Cortex of kidney (tissue), 1 donor: ENCODE data around the gene DRG1.
"Not testable (repeated sequence)": the region's sequence is repeated elsewhere in the genome, so short reads cannot be mapped to it uniquely, and the experiment has no call there.

Experiments used
- DNase-seq: peaks from one replicate; lab custom pipeline; 2025; lab: John Stamatoyannopoulos, UW

Gene DRG1, protein sequence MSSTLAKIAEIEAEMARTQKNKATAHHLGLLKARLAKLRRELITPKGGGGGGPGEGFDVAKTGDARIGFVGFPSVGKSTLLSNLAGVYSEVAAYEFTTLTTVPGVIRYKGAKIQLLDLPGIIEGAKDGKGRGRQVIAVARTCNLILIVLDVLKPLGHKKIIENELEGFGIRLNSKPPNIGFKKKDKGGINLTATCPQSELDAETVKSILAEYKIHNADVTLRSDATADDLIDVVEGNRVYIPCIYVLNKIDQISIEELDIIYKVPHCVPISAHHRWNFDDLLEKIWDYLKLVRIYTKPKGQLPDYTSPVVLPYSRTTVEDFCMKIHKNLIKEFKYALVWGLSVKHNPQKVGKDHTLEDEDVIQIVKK

DNA sequence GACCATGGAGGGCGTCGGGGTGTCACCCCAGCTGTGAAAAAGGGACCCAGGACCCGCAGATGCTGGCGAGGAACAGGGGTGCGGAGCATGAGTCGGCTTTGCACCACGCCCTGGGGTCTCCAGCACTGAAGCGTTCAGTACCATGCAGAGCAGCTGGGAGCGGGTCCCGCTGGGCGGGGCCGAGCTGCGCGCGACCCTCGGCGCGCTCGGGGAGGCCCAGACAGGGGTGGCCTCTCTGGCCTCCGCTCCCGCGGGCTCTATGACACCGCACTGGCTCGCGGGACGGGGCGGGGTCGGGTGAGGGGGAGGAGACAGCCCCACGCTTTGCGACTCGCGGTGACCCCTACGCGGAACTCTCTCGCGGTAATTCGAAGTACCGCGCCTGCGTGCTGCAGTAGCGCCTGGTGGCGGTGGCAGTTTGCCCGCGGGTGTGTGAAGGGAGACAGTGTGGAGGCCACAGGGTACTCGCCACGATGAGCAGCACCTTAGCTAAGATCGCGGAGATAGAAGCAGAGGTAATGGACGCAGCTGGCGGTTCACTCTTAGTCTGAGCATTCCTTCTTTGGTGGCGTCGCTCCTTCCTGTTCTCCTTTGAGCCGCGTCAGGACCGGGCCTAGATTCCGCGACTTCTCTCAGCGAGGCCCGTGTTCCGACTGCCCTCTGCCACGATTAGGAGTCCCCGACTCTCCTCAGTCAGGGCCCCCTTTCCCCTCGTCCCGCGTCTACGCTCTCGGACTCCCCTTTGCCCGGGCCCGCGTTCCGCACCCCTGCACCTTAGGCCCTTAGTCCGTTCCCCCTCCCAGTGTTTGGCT is at the start of gene DRG1:
Gene DRG1, plus strand, starts transcription at position 394 of the 812 bp plus-strand sequence. Its CDS starts 80 bp downstream, at position 474.
- DNase-seq, result no peak

DNA sequence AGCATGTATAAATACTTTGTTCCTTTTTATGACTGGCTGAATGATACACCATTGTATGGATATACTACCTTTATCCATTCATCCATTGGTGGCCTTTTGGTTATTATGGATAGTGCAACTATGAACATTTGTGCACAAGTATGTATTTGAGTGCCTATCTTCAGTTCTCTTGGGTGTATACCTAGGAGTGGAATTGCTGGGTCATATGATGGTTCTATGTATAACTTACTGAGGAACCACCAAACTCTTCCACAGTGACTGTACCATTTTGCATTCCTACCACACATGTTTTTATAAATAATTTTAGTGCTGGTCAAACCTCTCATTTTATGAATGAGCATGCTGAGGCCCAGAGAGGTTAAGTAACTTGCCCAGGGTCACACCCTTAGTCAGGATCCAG is 49.4 kb upstream of the DRG1 start:
- DNase-seq, result no peak

DNA sequence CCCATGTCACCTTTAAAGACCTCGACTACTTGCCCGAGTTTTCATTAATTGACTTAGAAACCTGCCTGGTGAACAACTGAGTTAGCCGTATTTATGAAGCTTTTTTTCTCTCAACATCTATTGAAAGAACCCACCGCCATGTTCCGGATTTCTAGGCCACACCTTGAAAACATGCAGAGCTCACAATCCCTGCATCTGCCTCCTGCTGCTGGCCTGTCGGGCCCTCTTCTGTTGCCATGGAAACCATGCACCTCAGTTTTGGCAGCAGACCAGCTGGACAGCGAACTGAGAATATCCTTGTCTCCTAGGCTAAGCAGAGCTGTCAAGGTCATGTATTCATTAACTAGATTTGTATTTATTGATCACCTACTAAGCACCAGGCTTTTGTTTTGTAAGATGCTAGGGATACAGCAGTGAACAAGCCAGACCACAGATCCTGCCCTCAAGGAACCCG is 49.0 kb upstream of the DRG1 start:
- DNase-seq, result no peak

DNA sequence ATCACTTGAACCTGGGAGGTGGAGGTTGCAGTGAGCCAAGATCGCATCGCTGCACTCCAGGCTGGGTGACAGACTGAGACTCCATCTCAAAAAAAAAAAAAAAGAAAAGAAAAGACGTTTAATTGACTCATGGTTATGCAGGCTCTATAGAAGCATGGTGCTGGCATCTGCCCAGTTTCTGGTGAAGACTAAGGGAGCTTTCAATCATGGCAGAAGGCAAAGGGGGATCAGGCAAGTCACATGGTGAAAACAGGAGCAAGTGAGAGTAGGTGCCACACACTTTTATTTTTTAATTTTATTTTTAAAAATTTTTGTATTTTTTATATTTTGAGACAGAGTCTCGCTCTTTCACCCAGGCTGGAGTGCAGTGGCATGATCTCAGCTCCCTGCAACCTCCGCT is 44.9 kb upstream of the DRG1 start:
- DNase-seq, result no peak

DNA sequence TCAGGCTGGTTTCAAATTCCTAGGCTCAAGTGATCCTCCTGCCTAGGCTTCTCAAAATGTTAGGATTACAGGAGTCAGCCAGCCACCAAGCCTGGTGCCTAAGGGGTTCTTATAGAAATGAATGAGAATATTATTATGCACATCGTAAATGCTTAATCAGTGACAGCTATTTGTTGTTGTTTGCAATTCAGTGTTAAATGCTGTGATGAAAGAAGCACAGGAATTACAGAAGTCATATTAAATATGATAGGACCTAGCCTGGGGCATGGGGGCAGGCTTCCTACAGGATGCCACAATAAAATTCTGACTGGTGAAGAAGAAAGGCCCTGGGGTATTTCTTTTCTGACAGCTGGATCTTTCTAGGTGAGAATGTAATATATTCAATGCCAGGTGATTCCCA is 39.4 kb upstream of the DRG1 start:
- DNase-seq, result no peak

DNA sequence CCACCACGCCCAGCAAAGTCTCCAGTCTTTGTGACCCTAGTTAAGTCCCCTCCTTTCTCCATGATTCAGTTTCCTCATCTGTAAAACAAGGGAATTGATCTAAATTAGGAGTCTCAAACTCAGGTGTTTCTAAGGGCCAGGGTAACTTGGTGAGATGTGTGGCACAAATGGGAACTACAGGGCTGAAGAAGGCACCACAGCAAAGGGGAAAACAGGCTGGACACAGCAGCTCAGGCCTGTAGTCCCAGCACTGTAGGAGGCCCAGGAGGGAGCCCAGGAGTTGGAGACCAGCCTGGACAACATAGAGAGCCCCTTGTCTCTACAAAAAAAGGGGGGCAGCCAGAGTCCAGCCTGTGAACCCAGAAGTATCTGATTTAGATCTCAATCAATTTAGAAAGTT is 37.7 kb upstream of the DRG1 start:
- no peak for DNase-seq

DNA sequence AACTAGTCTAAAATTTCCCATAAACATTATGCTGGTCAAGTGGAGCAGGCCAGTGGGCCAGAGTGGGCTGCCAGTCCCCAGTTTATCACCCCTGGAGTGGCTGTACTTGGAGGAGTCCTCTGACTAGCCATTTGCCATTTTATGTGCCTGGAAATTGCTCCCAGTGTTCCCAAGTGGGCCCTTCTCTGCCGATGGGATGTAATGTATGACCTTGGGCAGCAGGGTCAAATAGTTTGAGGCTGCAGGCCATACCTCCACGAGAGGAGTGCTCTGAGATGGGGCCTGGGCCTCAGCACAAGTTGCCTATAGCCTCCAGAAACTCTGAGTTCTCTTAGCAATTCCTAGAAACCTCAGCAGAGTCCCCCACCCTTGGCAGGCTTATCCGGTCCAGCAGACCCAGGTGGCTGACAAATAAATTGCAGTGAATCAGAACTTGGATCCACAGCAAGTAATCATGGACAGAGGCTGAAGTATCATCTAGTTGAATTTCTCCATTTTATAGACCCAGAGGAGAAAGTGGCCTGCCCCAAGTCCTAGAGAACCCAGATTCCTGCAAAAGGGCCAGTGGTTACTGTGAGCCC is 35.4 kb upstream of the DRG1 start:
- no peak for DNase-seq

DNA sequence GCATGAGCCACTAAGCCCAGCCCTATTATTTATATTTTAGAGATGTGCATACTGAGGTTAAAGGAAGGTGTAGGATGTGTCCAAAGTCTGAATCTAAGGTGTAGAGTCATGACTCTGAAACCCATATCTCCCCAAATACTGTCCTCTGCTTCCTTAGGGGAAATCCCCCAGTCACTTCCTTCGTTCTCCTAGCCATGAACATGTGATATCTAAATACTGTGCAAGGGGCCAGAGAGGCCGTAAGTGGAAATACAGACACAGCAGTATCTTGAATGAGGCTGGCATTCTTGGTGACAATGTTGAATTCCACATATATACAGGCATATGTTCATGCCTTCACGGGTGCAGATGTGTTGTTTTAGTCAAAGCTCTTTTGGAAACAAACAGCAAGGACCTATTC is 32.0 kb upstream of the DRG1 start:
- no peak for DNase-seq

DNA sequence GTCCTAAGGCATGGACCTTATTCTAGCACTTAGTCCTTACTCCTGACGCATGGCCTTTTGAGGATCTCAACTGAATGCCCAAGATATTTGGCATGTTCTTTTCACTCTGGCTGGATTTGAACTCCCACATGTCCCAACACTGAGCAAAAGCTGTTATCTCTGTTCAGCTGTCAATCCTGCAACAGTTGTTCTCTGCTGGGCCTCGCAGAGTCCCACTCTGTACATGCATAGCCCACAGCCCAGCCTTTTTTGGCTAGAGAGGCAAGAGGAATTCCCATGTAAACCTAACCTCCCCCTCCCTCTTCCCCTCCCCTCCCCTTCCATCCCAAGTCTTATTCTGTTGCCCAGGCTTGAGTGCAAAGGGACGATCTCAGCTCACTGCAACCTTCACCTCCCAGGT is 21.8 kb upstream of the DRG1 start:
- DNase-seq, result no peak

DNA sequence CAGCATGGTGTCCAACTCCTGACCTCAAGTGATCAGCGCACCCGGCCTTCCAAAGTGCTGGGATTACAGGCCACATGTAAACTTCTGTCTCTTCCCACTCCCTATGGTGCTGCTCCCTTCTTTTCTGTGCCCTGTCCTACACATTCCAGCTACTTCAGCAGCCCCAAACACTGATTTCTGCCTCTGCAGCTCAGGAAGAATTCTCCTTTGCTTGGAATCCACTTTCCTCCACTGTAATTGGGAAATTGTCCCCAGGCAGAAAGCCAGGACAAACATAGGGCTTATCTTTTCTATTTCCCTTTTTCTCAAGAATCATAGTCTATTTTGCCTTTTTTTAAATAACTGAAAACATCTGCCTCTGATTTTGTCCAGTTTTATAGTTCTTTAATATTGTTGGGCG is 21.3 kb upstream of the DRG1 start:
- DNase-seq, result no peak

DNA sequence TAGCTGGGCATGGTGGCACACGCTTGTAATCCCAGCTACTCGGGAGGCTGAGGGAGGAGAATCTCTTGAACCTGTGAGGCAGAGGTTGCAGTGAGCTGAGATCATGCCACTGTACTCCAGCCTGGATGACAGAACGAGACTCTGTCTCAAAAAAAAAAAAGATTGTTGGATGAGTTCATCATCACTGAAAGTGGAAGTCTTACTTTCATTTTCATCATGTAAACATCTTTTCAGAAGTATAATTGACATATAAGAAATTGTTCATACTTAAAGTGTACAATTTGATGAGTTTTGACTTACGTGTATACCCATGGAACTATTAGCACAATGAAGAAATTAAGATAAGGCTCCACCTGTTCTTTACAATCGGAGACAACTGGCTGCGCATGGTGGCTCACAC is 20.8 kb upstream of the DRG1 start:
- not testable (repeated sequence) for DNase-seq

DNA sequence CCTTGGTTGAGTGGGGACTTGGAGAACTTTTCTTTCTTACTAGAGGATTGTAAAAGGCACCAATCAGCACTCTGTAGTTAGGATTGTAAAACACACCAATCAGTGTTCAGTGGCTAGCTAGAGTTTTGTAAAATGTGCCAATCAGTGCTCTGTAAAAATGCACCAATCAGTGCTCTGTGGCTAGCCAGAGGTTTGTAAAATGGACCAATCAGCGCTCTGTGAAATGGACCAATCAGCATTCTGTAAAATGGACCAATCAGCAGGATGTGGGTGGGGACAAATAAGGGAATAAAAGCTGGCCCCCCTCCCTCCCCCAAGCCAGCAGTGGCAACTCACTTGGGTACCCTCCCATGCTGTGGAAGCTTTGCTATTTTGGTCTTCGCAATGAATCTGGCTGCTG is 5.5 kb upstream of the DRG1 start:
- DNase-seq, result no peak

DNA sequence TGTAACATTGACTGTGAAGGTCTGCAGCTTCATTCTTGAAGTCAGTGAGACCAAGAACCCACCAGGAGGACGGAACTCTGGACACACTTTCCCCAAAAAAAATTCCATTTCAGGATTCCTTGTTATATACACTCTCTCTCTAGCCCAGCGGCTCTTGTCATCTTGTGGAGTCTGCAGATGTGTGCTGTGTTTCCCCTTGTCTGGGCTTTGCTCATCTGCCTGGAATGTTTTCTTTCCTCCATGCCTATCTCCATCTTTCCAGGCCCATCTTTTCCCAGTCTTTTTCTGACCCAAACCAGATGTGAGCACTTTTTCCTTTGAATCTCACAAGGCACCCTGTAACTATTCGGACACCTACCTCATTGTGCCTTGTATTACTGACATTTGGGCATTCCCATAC is 5.1 kb upstream of the DRG1 start:
- no peak for DNase-seq

DNA sequence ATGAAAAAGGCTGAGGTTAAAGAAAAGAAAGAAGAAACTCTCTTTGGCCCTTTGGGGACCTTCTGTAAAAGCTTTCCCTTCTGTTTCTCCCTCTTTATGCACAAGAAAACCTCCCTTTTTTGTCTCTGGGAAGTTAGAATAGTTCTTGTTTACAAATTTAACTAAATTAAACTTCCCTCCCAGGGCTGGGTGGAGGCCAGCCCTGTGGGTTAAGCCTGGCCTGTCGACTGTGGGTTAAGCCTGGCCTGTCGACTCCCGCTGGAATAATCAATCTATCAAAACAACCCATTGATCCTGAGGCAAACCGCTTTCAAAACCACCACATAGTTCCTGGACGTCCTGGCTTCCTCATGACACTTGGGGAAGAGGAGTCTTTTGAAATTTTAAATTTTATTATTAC is 1.2 kb upstream of the DRG1 start:
- DNase-seq, result no peak

DNA sequence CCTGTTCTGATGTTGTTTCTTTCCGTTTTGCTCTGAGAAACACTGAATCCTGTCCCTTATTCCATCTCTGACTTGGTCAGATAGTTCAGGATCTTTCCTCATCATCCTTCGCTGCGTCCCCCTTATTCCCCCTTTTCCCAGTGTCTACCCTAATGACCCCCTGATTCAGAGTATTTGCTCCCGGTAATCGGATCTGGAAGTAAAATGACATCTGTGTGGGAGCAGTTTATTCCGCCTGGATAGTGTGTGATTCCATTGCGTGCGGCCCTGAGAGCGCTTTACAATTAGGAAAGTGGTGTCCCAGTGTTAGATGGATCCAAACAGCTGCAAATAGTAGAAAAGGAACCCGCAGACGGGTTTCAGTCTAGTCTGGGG is 606 bp downstream of the DRG1 start:
- DNase-seq, result no peak

DNA sequence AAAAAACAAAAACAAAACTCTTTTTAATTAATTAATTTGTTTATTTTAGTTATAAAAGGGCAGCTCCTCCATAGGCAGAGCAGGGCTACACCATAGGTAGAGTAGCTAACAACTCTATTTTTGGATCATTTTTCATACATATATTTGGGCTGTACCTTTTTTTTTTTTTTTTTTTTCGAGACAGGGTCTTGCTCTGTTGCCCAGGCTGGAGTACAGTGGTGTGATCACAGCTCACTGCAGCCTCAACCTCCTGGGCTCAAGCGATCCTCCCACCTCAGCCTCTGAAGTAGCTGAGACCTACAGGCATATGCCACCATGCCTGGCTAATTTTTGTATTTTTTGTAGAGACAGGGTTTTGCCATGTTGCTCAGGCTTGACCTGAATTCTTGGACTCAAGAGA is 2.9 kb downstream of the DRG1 start:
- not testable (repeated sequence) for DNase-seq

DNA sequence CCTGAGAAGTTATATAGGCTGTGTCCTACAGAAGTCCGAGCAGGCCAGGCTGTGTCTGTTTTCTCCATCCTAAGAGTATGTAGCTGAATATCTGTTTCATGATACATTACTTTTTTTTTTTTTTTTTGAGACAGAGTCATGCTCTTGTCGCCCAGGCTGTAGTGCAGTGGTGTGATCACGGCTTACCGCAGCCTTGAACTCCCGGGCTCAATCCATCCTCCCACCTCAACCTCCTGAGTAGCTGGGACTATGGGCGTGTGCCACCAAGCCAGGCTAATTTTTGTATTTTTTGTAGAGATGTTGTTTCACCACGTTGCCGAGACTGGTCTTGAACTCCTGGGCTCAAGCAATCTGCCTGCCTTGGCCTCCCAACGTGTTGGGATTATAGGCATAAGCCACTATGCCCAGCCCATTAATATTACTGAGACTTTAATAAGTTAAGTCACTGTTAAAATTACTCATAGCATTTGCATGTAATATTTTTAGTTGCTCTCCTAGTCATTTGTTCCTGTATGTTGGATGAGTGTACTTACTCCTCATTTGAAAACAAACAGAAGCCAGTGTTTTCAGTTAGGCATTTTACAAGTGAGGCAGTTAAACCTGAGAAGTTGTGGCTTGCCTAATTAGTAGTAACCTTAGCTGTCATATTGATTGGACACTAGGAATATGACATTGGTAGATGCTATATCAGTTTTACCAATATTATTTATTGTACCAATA is 26.1 kb downstream of the DRG1 start:
- no peak for DNase-seq

DNA sequence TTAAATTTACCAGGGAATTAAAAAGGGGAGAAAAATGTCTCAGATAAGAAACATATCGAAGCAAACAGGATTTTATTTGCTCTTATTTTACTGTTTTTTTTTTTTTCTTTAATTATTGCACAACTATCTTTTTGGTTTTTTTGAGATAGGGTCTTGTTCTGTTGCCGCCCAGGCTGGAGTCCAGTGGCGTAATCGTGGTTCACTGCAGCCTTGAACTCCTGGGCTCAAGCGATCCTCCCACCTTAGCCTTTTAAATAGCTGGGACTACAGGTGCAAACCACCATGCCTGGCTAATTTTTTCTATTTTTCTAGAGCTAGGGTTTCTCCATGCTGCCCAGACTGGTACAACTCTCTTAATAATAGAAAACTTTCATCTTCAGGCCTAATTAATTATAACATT is 32.5 kb downstream of the DRG1 start:
- no peak for DNase-seq

DNA sequence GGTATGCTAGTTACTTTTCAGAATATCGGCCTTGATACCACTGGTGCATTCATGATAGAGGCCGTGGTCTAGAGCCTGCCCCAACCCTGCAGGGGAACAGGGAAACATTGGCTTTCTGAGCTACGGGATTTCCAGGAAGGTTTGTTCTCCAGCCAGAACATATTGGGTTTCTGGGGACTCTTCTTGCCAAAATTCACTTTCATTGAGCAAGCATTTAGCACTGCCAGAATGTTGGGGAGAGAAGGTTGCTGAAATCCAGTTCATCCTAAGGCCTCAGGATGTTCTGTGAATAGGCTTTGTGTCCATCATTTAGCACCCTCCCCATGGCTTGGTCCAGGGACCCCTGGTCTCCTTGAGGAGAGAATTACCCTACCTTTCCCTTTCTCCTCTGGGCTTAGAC is 36.7 kb downstream of the DRG1 start:
- no peak for DNase-seq

DNA sequence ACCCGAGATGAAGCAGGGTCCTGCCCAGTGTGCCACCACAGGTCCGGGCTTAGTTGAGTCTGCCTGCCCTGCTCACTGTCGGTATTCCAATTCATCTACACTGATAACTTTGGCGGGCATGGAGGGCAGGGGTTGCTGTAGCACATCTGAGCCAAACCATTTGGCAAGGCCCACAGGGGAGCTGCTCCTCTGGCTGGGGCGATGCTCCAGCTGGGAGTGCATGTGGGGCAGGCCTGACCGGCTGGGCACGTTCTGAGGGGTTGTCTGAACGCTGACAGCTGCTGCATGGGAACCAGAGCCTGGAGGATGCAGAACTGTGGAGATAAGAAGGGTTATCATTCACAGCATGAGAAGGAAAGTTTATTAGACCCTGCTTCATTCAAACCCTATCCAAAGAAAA is 40.4 kb downstream of the DRG1 start:
- DNase-seq, result no peak

DNA sequence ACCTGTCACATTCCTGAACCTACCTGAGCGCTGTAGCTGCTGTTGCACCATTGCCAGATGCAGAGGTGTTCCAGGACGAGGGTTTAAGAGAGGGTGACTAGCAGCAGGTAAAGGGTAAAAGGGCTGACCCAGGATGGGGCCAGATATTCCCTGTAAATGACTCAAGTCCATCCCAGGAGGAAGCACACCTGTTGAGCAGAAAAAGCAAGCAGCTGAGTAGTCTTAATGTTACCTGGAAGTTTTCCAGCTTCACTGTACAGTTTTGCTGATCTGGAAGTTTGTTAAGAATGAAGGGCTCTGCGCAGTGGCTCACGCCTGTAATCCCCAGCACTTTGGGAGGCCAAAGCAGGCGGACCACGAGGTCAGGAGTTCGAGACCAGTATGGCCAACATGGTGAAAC is 41.3 kb downstream of the DRG1 start:
- DNase-seq, result no peak

DNA sequence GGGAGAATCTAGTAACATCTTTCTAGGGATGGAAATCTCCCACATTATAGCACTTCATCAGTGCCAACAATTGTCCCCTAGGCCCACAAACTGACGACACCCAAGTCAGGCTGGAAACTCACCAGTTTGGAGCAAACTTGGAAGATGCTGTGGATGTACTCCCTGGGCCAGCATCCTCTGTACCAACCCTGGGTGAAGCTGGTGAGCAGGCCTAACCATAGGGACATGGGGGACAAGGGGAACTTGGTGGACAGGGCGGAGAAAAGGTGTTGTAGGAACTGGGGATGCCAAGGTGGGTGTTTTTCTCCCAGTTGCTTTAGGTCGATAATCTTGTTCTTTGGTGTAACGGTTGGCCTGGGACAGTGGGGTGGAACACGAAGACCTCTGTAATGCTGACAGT is 42.2 kb downstream of the DRG1 start:
- no peak for DNase-seq
